Fibroblast of upper back skin (primary cell): ENCODE measurements around the gene SEC14L5.
"Not testable (repeated sequence)": the region's sequence is repeated elsewhere in the genome, so short reads cannot be mapped to it uniquely, and the experiment has no call there.

Experiments used
- DNase-seq: peaks from one replicate; pipeline ENCODE4 v3.0.0-alpha.2; 2013

Gene SEC14L5

DNA sequence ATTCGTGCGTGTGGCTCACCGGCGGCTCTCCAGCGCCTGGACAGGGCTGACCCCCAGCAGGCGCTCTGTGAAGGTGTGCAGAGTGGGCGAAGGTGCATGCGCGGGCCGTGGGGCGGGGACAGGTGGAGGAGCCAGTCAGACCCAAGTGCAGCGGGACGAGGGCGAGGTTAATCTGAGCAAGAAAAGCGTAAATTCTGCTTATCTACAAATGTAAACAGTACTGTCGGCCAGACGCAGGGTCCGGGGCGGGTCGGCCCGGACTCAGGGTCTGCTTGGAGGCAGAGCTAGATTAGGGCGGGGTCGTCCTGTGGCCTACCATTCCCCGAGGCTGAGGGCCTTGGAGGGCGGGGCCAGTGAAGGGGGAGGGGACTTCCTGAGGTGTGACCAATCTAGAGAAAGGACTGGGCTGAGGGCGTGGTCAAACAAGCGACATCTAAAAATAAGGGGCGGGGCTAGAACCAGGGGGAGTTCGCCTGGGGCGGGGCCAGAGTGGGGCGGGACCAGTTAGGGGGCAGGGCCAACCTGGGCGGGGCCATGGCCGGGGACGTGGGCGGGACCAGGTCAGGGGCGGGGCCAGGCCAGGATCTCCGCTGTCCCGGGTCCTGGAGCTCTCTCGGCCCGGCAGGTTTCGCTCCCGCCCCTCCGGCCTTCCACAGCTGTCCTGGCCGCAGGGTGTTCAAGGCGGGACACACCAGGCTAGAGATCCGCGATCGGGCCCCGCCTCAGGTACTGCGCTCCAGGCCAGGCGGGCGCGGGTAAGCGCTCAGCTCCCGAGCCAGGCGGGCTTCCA is at the start of gene SEC14L5:
TSS of gene SEC14L5 (plus strand) at position 611 of the 790 bp plus-strand sequence. CDS start 994 bp downstream, outside the sequence.
- DNase-seq: peak; percentile 98

GRCh38 chr16:4908854-4909401 is 49.2 kb upstream of the SEC14L5 start:
- no peak for DNase-seq

DNA sequence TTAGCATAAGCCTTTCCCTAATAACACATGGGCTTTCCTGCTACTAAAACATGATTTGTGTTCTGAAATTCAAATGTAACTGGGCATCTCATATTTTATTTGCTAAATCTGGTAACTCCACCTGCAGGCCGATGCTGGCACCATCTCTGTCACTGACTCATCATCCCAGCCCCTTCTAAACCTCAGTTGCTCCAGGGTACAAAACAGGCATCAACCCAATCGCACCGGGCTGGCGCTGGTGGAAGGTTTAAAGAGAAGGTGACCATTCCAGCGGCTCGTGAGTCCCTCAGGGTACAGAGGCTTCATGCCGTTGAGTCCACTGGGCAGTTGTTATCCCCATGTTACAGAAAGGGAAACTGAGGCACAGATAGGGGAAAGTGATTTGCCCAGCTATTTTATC is 48.3 kb upstream of the SEC14L5 start:
- no peak for DNase-seq

DNA sequence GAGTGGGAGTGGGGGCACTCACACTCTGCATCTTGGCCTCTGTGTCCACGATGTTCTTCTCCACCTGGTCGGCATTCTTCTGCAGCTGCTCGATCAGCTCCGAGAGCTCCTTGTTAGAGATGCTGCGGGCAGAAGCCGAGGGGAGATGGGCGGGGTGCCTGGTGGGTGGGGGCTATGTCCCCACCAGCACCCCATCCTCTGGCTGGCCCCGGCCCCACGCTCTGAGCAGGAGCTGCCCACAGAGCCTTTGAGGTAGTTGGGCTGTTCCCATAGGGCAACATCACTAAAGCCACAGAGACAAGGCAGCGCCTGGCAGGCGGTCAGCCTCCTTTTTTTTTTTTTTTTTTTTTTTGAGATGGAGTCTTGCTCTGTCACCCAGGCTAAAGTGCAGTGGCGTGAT is 47.3 kb upstream of the SEC14L5 start:
- DNase-seq: no peak

- DNase-seq: peak; percentile 14
Measured at GRCh38 chr16:4911970-4912386, 46.2 kb upstream of the SEC14L5 start.

DNA sequence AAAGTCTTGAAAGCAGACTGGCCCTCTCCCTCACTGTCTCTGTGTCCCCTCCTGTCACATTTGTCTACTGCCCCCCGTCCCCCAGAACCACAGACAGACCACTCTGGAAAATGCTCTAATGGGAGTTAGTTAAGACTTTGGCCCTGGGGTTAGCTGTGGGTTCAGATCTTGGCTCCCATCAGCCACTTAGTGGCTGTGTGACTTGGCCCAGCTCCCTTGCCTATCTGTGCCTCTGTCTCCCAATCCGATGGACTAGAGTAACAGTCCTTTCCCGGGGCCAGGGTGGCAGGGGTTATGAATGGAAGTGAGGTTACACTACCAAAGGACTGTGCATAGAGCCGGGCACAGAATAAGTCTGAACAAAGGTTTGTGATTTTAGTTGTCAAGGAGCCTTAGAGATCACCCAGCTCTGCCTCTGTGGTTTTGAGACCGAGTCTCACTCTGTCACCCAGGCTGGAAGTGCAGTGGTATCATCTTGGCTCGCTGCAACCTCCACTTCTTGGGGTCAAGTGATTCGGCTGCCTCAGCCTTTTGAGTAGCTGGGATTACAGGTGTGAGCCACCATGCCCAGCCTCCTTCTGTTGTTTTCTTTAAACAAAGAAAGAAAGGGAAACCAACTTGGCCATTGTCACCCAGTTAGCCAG is 44.9 kb upstream of the SEC14L5 start:
- no peak for DNase-seq

GRCh38 chr16:4913774-4914525 is 44.2 kb upstream of the SEC14L5 start:
- DNase-seq: no peak

GRCh38 chr16:4914528-4915225 is 43.5 kb upstream of the SEC14L5 start:
- no peak for DNase-seq

- peak; percentile 80 for DNase-seq
Measured at GRCh38 chr16:4915226-4915761, 42.8 kb upstream of the SEC14L5 start.

- peak; percentile 59 for DNase-seq
Measured at GRCh38 chr16:4917117-4917516, 41.0 kb upstream of the SEC14L5 start.

- no peak for DNase-seq
Measured at GRCh38 chr16:4918781-4919251, 39.3 kb upstream of the SEC14L5 start.

DNA sequence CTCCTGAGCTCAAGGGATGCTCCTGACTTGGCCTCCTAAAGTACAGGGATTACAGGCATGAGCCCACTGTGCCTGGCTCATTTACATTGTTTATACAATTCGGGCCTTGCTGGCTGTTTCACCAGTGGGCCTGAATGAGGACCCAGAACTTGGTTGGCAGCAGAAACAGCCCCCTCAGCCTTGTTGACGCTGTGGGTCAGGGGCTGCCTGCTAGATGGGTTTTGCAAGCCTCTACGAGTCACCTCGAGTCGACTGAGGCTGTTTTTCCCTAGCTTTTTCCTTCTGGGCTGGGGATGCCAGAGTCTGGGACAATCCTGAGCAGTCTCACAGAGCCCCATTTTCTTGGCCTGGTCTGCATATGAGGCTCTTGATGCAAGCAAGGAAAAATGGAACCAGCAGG is 37.3 kb upstream of the SEC14L5 start:
- no peak for DNase-seq

- no peak for DNase-seq
Measured at GRCh38 chr16:4922721-4923342, 35.3 kb upstream of the SEC14L5 start.

DNA sequence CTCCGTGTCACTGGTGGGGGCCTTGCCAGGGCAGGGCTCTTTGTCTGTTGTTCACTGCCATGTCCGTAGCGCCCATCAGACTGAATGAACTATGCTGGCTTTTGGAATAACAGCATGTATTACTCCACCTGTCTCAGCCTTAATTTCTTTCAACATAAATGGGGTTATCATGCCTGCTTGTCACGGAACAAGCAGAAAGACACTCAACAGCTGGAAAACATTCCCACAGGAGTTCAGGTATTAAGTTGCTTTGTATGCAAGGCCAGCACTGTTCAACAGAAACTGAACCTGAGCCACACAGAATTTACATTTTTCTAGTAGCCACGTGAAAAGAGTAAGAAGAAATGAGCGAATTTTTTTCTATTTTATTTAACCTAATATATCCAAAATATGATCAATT is 34.3 kb upstream of the SEC14L5 start:
- DNase-seq: no peak

GRCh38 chr16:4924593-4925292 is 33.4 kb upstream of the SEC14L5 start:
- no peak for DNase-seq

GRCh38 chr16:4925293-4925607 is 32.9 kb upstream of the SEC14L5 start:
- no peak for DNase-seq

- no peak for DNase-seq
Measured at GRCh38 chr16:4925791-4926190, 32.3 kb upstream of the SEC14L5 start.

DNA sequence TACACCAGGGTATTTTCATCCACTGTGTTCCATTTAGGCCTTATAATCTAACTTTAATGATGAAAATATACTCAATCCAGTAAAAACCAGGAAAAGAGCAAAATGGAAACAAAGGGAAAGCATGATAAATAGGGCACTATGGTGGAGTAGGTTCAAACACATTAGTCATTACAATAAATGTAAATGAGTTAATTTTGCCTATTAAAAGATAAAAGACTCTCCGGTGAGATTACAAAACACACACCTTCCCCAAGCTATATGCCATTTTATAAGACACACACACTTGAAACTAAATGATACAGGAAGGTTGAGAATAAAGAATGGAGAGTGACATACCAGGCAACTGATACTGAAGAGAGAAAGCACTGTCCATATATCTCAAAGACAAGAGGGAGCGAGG is 31.2 kb upstream of the SEC14L5 start:
- no peak for DNase-seq

- no peak for DNase-seq
Measured at GRCh38 chr16:4927661-4928060, 30.5 kb upstream of the SEC14L5 start.

- DNase-seq: no peak
Measured at GRCh38 chr16:4928227-4928626, 29.9 kb upstream of the SEC14L5 start.

- DNase-seq: not testable (repeated sequence)
Measured at GRCh38 chr16:4929619-4930018, 28.5 kb upstream of the SEC14L5 start.
